Measurements from ENCODE around the gene CEPT1.

DNA sequence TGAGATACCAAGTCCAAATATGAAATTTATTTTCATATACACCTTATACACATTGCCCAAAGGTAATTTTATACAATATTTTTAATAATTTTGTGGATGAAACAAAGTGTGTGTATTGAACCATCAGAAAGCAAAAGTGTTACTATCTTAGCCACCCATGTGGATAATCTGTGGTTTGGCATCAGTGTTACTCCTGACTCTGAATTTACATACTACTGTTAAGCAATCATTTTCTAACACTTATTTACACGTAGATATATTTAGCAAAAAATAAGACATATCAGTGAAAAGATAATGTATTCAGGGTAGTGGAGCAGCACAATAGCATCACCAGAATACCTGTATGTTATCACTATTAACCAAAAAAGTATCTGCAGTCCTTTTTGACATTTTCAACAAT lies 36.7 kb downstream of the CEPT1 start:
- TF ChIP-seq, protein P1, sequence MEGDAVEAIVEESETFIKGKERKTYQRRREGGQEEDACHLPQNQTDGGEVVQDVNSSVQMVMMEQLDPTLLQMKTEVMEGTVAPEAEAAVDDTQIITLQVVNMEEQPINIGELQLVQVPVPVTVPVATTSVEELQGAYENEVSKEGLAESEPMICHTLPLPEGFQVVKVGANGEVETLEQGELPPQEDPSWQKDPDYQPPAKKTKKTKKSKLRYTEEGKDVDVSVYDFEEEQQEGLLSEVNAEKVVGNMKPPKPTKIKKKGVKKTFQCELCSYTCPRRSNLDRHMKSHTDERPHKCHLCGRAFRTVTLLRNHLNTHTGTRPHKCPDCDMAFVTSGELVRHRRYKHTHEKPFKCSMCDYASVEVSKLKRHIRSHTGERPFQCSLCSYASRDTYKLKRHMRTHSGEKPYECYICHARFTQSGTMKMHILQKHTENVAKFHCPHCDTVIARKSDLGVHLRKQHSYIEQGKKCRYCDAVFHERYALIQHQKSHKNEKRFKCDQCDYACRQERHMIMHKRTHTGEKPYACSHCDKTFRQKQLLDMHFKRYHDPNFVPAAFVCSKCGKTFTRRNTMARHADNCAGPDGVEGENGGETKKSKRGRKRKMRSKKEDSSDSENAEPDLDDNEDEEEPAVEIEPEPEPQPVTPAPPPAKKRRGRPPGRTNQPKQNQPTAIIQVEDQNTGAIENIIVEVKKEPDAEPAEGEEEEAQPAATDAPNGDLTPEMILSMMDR (conservative IDR thresholded peaks at IDR 0.05 in 1 of 2, IDR thresholded peaks at IDR 0.05 in 1 of 2; ENCODE audit: extremely low read depth in 1 of 2, insufficient read depth in 1 of 2, low read depth in 1 of 2, low read length in 2 of 2), result no peak
- TF ChIP-seq EZH2 (IDR thresholded peaks at IDR 0.05; ENCODE audit: borderline replicate concordance, low read length), result no peak
